Measurements from ENCODE around the gene LDLR.

Gene LDLR

DNA sequence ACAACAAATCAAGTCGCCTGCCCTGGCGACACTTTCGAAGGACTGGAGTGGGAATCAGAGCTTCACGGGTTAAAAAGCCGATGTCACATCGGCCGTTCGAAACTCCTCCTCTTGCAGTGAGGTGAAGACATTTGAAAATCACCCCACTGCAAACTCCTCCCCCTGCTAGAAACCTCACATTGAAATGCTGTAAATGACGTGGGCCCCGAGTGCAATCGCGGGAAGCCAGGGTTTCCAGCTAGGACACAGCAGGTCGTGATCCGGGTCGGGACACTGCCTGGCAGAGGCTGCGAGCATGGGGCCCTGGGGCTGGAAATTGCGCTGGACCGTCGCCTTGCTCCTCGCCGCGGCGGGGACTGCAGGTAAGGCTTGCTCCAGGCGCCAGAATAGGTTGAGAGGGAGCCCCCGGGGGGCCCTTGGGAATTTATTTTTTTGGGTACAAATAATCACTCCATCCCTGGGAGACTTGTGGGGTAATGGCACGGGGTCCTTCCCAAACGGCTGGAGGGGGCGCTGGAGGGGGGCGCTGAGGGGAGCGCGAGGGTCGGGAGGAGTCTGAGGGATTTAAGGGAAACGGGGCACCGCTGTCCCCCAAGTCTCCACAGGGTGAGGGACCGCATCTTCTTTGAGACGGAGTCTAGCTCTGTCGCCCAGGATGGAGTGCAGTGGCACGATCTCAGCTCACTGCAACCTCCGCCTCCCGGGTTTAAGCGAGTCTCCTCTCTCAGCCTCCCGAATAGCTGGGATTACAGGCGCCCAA, at the start of gene LDLR:
Gene LDLR (plus strand): TSS at position 210 of the 760 bp plus-strand sequence. CDS start 86 bp downstream, at position 296.
- DNase-seq (ENCODE audit: low read depth, low spot score) = peak; percentile 52

DNA sequence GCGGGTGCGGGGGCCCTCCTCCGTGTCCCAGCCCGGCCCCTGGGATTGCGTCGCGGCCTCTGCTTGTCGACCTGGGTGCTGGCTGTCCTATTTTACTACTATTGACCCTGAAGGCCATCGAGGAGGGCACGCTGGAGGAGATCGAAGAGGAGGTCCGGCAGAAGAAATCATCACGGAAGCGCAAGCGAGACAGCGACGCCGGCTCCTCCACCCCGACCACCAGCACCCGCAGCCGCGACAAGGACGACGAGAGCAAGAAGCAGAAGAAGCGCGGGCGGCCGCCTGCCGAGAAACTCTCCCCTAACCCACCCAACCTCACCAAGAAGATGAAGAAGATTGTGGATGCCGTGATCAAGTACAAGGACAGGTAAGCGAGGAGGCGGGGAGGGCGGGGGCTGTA, 48.1 kb upstream of the LDLR start:
- DNase-seq (ENCODE audit: low read depth, low spot score) = no peak

DNA sequence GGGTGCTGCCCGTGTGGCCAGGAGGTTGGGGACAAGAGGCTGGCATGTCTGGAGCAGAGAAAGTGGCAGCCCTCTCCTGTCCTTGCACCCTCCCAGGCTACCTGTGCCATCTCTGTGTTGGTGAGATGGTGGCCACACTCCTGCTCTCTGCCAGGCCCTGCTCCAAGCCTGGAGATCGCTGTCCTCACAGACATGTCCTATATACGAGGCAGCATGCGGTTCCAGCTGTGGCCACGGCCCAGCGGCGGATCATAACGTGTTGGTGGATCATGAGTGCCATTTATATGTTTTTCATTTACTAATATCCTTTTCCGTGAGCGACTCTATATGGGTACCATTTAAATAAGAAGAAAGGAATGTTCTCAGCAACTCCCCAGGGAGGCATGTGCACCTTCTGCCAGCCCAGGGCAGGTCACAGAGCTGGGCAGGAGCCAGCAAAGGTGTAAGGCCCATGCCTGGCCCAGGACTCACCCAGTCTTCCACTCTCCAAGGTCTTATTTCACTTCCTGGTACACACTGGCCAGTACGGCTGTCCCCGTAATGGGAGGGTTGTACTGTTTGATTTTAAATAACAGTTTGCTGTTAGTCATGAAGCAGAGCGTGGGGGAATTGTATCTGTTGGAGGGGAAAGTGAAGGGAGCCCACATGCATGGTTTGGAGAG, 47.2 kb upstream of the LDLR start:
- DNase-seq (ENCODE audit: low read depth, low spot score) = no peak

DNA sequence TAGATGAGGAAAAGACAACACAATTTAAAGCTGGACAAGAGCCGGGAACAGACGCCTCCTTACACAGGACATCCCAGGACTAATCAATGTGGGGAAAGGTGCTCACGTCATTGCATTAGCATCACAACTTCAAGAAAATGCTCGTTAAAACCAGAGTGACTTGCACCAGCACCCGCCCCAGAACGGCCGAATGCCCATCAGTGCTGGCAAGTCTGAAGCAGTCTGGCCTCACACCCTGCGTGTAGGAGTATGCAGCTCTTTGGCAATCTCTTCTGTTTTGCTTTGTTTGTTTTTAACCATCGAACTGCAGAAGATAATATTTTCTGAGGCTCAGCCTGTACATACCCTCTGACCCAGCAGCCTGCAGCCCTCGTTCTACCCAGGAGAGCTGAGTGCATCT, 44.8 kb upstream of the LDLR start:
- DNase-seq (ENCODE audit: low read depth, low spot score) = no peak

DNA sequence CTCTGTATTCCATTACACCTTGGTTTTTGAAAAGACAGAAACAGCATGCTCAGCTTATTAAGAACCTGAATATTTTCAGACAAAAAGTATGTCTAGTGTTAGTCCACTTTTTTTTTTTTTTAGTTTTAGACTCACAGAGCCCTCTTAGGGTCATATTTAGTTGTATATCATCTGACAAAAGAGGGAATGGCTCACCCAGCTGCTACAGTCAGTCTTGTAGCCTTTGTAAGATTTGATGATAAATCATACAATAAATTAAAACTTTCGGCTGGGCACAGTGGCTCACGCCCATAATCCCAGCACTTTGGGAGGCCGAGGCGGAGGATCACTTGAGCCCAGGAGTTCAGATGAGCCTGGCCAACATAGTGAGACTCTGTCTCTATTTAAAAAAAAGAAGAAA, 43.7 kb upstream of the LDLR start:
- no peak for DNase-seq (ENCODE audit: low read depth, low spot score)

DNA sequence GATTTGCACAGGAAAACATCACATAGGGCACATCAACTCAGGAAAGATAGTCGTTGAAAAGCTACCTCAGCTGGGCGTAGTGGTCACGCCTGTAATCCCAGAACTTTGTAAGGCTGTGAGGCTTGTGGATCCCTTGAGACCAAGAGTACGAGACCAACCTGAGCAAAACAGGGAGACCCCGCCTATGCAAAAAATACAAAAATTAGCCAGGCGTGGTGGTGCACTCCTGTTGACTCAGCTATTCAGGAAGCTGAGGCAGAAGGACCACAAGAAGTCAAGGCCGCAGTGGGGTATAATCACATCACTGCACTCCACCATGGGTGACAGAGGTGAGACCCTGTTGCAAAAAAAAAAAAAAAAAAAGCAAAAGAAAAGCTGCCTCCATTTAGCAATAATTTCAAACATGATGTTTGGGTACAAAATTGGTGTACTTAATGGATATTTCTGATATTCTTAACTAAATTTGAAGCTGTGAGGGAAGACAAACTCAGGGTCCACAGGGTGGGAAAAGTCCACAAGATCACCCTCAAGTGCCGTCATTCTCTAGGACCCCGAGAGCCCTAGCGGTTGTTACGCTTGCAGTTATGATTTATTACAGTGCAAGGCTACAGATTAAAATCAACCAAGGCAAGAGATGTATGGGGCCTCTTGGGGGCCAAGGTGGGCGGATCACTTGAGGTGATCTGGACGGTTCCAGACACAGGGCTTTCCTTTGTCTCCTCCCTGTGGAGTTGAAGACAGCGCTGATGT, 42.5 kb upstream of the LDLR start:
- no peak for DNase-seq (ENCODE audit: low read depth, low spot score)

DNA sequence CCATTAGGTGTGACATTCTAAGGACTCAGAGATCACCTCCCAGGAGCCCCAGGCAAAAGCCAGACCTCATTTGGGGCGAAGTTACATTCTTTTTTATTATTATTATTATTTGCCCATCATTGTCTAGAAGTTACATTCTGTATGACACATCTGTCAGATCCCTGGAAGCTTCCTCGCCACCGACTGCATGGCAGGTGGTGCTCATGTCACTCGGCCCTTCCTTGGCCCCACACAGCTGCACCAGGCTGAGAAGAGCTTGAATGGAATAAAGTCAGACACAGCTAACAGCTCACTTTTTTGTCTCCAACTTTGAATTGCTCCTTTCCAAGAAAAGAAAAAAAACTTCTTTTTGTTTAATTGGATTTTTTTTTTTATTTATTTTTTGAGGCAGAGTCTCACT, 41.4 kb upstream of the LDLR start:
- DNase-seq (ENCODE audit: low read depth, low spot score) = no peak

DNA sequence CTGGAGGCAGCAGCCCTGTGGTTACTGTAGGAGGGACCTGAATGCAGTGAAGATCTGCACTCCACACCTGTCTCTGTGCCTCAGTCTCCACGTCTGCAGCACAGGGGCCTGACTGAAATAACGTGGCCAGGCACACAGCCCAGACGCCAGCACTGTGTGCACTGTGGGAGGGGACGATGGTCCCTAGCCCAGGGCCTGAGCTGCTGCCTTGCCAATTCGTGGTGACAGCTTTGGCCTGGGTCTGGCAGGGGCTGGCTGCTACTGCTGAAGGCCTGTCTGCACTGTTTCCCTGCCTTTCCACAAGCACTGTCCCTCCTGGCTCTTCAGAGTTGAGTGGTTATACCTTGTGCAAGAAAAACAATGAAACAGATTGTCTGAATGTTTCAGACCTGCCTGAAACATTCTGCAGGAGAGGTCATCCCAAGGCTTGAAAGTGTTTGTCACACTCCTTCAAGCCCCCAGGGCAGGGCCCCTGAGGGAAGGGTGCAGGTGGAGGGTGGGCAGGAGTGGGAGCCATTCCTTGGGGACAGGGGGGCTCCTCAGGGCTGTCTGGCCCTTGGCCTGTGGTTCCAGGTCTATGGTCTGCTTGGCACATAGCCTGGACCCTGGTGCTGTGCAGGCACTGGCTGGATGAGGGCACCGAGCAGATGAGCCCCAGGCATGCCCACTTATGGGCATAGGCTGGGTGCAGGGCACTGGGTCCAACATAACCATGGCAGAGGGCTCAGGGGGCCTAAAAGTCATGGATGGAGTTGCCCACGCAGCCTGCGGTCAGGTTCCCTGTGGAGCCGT, 38.7 kb upstream of the LDLR start:
- DNase-seq (ENCODE audit: low read depth, low spot score) = no peak

DNA sequence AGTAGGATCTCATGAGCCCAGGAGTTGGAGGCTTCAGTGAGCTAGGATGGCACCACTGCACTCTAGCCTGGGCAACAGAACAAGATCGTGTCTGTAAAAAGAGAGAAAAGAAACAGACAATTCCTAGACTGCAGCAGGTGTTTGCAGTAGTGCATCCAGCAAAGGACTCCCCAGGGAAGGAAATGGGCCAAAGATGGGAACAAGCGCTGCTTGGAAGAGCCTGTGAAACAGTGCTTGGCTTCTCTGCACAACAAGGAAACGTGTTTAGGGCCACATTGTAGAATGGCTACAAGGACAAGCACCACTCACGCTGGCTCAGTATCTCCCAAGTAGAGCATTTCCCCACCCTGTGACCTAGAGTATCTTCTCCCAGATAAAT, 35.5 kb upstream of the LDLR start:
- DNase-seq (ENCODE audit: low read depth, low spot score) = no peak

DNA sequence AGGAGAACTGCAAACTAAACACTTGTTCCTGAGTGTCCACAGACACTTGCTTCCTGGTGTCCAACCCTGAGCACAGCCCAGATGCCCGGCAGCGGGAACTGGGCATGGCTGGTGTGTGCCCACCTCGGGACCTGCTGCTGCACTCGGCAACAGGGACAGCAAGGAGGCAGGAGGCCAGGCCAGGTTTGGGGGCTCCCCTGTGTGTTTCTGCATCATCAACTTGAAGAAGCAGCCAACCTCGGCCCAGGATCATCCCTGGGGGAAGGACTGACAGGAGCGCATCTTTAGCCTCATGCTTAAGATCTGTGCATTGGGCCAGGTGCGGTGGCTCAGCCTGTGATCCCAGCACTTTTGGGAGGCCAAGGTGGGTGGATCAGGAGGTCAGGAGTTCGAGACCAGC, 35.1 kb upstream of the LDLR start:
- no peak for DNase-seq (ENCODE audit: low read depth, low spot score)

DNA sequence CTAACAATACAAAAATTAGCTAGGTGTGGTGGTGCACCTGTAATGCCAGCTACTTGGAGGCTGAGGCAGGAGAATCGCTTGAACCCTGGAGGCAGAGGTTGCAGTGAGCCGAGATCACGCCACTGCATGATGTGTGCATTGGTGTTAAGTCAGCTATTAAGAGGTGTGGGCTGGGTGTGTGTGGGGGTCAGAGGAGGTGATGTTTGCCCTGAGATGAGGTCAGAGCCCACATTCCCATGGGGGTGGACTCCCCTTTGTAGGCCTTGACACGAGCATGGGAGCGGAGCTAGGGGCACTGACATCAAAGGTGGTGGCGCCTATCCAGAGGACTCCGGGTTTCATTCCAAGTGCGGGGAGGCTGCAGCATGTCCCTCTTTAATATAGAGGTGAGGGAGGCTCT, 34.6 kb upstream of the LDLR start:
- no peak for DNase-seq (ENCODE audit: low read depth, low spot score)

DNA sequence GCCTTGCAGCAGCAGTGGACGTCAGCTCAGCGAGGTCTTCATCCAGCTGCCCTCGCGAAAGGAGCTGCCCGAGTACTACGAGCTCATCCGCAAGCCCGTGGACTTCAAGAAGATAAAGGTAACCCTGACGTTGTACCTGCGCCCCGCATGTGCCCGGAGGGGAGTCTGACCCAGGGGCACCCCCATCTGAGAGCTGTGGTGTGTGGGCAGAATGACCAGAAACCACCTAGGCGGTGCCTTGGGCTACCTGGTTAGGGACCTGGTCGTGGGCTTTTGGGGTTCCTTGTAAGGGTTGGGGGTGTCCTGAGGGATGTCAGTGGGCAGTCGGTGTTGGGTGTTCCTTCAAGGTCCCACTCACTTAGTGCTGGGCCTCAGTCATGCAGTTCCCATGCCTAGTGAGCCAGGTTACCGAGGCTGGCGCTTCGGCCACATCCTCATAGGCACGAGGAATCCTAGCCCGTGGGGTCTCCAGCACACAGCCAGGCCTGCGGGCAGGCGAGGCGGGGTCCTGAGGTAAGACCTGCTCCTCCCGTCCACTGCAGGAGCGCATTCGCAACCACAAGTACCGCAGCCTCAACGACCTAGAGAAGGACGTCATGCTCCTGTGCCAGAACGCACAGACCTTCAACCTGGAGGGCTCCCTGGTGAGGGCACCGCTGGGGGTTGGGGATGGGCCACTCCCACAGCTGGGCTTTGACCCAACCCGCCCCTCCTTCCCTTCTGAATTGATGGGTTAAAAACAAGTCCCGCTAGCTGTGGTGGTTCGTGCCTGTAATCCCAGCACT, 30.8 kb upstream of the LDLR start:
- DNase-seq (ENCODE audit: low read depth, low spot score) = no peak

DNA sequence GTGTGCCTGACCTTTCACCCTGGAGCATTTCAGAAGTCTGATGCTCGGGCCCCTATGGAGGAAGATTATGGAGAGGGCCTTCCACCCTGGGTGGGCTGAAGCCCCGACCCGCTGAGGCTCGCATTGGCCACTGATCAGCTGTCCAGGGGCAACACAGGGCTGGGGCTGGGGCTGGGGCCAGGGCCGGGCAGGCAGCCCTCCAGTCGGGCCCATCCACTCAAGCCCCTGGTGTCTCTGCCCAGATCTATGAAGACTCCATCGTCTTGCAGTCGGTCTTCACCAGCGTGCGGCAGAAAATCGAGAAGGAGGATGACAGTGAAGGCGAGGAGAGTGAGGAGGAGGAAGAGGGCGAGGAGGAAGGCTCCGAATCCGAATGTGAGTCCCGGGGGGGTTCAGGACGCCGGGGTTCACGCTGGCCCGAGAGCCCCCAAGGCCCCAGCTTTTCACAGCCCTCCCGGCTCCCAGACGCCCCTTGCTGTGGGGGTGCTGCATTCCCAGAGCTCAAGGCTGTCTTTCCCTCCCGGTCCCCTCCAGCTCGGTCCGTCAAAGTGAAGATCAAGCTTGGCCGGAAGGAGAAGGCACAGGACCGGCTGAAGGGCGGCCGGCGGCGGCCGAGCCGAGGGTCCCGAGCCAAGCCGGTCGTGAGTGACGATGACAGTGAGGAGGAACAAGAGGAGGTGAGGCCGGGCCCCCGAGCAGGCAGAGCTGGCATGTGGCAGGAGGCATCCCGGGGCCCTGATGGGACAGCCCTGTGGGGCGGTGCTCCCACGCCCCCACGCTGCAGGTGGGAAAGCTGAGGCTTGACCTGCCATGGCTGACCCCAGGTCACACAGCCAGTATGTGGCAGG, 29.5 kb upstream of the LDLR start:
- DNase-seq (ENCODE audit: low read depth, low spot score) = no peak

DNA sequence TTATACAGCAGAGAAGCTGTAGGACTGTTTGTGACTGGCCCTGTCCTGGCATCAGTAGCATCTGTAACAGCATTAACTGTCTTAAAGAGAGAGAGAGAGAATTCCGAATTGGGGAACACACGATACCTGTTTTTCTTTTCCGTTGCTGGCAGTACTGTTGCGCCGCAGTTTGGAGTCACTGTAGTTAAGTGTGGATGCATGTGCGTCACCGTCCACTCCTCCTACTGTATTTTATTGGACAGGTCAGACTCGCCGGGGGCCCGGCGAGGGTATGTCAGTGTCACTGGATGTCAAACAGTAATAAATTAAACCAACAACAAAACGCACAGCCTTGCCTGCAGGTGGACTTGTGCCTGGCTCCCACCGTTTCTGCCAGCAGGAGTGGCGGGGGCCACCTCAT, 27.3 kb upstream of the LDLR start:
- DNase-seq (ENCODE audit: low read depth, low spot score) = no peak

DNA sequence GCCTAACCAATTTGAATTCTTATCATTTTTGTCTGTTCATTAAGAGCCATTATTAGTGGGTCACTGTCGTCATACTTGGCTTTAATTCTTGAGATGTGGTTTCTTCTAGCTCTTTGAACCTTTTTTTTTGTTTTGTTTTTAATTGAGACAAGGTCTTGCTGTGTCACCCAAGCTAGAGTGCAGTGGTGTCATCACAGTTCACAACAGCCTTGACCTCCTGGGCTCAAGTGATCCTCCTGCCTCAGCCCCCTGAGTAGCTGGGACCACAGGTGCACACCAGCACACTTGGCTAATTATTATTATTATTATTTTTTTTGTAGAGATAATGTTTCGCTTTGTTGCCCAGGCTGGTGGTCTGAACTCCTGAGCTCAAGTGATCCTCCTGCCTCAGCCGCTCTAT, 25.8 kb upstream of the LDLR start:
- DNase-seq (ENCODE audit: low read depth, low spot score) = no peak

DNA sequence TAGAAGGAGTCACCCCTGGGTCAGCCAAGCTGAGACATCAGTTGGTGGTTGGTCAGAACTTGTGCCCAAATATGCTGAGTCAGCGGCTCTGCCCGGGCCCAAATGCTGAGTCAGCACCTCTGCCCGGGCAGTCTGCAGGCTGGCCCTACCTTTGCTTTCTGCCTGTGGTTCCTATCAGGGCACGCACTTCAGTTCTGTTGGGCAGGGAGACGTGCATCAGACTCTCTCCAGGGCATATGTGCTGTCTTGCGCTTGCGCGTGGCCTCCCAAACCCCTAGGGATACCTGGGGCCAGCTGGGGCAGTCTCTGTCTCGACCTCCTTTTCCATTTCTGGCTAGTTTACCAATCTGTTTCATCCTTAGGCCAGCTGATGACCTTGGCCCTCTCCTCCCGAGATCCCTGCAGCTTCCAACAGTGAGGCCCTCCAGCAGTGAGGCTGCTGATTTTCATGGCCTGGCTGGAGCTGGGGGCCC, 24.4 kb upstream of the LDLR start:
- DNase-seq (ENCODE audit: low read depth, low spot score) = no peak

DNA sequence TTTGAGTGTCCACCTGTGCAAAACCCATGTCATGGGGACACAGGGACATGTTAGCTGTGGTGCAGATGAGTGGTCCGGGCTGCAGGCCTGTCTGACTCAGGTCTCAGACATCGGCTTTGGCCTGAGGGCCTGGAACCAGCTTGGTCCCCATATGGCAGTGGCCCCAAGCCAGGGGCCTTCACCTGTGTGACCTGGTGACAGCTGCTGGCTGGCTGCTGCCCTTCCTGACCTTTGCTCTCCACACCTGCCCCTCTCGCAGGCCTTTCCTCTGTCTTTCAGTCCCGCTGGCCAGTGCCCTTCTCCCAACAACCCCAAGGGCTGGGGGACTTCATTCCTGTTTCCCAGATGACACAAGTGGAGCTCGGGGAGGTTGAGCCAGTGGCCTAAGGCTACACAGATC, 22.9 kb upstream of the LDLR start:
- DNase-seq (ENCODE audit: low read depth, low spot score) = no peak

DNA sequence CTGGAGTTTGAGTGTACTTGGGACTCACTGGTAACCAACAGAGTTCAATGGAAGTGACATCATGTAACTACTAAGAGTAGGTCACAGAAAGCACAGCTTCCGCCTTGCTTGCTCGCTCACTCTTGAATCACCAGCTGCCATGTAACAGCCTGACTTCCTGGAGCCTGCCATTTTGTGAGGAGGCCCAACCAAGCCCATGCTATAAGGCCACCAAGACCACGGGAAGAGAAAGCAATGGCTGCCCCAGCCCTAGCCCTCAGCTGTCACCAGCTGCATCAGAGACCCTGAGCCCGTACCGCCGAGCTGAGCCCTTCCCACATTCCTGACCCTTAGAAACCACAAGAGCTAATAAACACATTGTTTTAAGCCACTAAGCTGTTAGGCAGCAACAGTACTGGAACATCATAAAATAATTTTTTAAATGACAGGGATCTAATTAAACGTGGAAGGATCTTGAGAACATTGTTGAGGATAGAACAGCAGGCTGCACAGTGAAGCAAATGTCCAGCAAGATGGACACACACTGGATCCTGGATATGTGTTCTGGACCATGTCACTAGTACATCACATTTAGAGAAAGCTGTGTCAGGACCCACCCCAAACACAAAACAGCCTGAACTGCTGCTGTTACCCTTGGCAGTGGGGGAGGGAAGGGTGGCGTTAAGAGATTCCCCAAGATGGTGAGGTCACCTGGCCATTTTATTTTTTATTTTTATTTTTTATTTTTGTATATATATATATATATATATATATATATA, 21.7 kb upstream of the LDLR start:
- DNase-seq (ENCODE audit: low read depth, low spot score) = no peak

DNA sequence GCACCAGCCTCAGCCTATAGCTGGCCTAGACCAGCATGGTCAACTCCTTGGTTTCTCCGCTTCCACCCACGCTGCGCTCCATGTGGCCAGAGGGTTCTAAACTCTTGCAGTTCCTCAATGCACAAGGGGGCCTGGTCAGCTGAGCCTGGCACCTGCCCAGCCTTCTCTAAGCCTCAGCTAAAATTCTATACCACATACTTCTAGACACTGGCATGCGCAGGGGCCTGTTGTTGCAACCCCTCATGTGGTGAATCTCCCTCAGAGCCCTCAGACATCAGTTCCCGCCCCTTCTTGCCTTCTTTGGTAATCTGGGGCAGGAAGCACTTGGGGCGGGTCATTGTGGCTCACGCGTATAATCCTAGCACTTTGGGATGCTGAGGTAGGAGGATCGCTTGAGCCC, 19.7 kb upstream of the LDLR start:
- DNase-seq (ENCODE audit: low read depth, low spot score) = no peak

Data from activated naive CD8-positive, alpha-beta T cell treated with anti-CD3 and anti-CD28 coated beads, Interleukin-2, amount 50 U/mL, for 16 hours (primary cell).